ENCODE results near the gene RNU6-8. TPM values are rescaled to one million over a fixed set of nuclear protein-coding genes. Genes with fewer than 3 reads are reported as not detected.

Gene RNU6-8
- total RNA-seq, 1 experiment from 2014 or later: not detected

- H4K20me1 ChIP-seq (ENCODE audit: control insufficient read depth, insufficient read depth, insufficient read length): no peaks in the 10 kb centered on the region
- H2BK15ac ChIP-seq (ENCODE audit: low read depth, low read length): no peak overlapping the region
- H3K9me3 Mint-ChIP-seq: 0 out of 5 replicates have a peak, but pooled peaks cover 0 to 3% of the 10 kb centered on the region in 2 experiments
- no peaks in the 10 kb centered on the region for H3K23me2 ChIP-seq (ENCODE audit: insufficient read length, low read depth, low read length, poor library complexity, severe bottlenecking)
- H2BK20ac ChIP-seq (ENCODE audit: low read depth, low read length, poor library complexity, severe bottlenecking): no peak overlapping the region
- H2AK5ac ChIP-seq (ENCODE audit: insufficient read length, low read length): no peak overlapping the region
- no peaks in the 10 kb centered on the region for H3K79me1 ChIP-seq (ENCODE audit: insufficient read depth, low read depth, low read length, poor library complexity, severe bottlenecking)
- H2BK120ac ChIP-seq (ENCODE audit: low read depth, low read length, poor library complexity, severe bottlenecking): no peak overlapping the region
- no peak overlapping the region for H3K9ac ChIP-seq (ENCODE audit: extremely low read depth, insufficient read length, low read length)
- H3K4me2 ChIP-seq (ENCODE audit: insufficient read depth, insufficient read length, low read length): no peak overlapping the region
- no peak for TF ChIP-seq CTCF (conservative IDR thresholded peaks at IDR 0.05)
- no peaks in the 10 kb centered on the region for H3K79me2 ChIP-seq (ENCODE audit: insufficient read depth, low read length)
- H3K4ac ChIP-seq (ENCODE audit: low read depth, low read length): no peak overlapping the region
- H4K5ac ChIP-seq (ENCODE audit: insufficient read length, low read depth, low read length): no peak overlapping the region
- no peaks in the 10 kb centered on the region for H3K27me3 ChIP-seq (ENCODE audit: insufficient read depth, low read length)
- H3K23ac ChIP-seq (ENCODE audit: insufficient read length, low read depth, low read length): no peak overlapping the region
- WGBS (ENCODE audit: extremely low coverage, insufficient read length, low lambda C conversion rate): no CpG with 5 or more reads among the region's 3 CpGs
- H2AFZ ChIP-seq (ENCODE audit: low read length): no peak overlapping the region
- H4K91ac ChIP-seq (ENCODE audit: insufficient read length, low read depth, low read length): no peak overlapping the region
- no peak overlapping the region for H3K14ac ChIP-seq (ENCODE audit: insufficient read depth, low read length)
- H2BK5ac ChIP-seq (ENCODE audit: insufficient read length, low read length): no peak overlapping the region
- H4K8ac ChIP-seq (replicated peaks; ENCODE audit: insufficient read length, low read depth, low read length): no peak overlapping the region
- H3K36me3 Mint-ChIP-seq (ENCODE audit: insufficient read depth in 1 of 3, low read depth in 3 of 3): no peaks in the 10 kb centered on the region
- no peak overlapping the region for H3K27ac Mint-ChIP-seq
- no peaks in the 10 kb centered on the region for H3K4me1 ChIP-seq (ENCODE audit: insufficient read depth, low read length)
- H3K18ac ChIP-seq (ENCODE audit: insufficient read length, low read depth, low read length): no peak overlapping the region
- H3T11ph ChIP-seq (ENCODE audit: low read length): no peak overlapping the region
- no peak overlapping the region for H3K27ac ChIP-seq (ENCODE audit: insufficient read length, low read depth, low read length)
- no peak overlapping the region for H3K56ac ChIP-seq (ENCODE audit: insufficient read length, low read depth, low read length)
- H3K4me1 Mint-ChIP-seq: peaks cover 0 to 6% of the 10 kb centered on the region in 2 experiments; a peak in 3 of 4 replicates
- DNase-seq: no peak
- no peak overlapping the region for H2BK12ac ChIP-seq (ENCODE audit: insufficient read length, low read depth, low read length)
- no peak overlapping the region for H3K4me3 Mint-ChIP-seq
- H3K9me3 ChIP-seq (ENCODE audit: control insufficient read depth, low read depth, low read length): no peaks in the 10 kb centered on the region
- H3K27me3 Mint-ChIP-seq (ENCODE audit: low read depth): no peaks in the 10 kb centered on the region
These were observed 35.2 kb downstream of the RNU6-8 start for GRCh38 chr14:32167907-32168306.

Data from H9 (cell line).